GM12878 (cell line): ENCODE measurements around the gene PPM1J. TPM values are rescaled to one million over a fixed set of nuclear protein-coding genes. Genes with fewer than 3 reads are reported as not detected.

Experiments used
- ATAC-seq: fragments of 200-7000 bp; cut with Tn5 transposase; 3 replicates; pipeline ENCODE4 v1.9.1; 2020; ENCODE audit warnings: mild to moderate bottlenecking, moderate library complexity
- BruUV-seq: library from RNA; stranded (reverse); fragments of 400-500 nt; replicated peaks from 2 replicates; lab custom pipeline; 2021; lab: Mats Ljungman, UMichigan
- CTCF ChIA-PET: fragments of 300-600 bp; sonication (Branson Sonifier 250); formaldehyde crosslinking; extraction: SDS; loops from one replicate; lab custom pipeline; 2021; ENCODE audit warnings: inconsistent platforms; lab: Yijun Ruan, JAX
- POLR2A ChIA-PET: fragments of 350-600 bp; formaldehyde crosslinking; extraction: SDS; loops from one replicate; lab custom pipeline; 2021; ENCODE audit warnings: inconsistent platforms; lab: Charles Lee
- RAD21 ChIA-PET: fragments of 300-600 bp; sonication (Branson Sonifier 250); formaldehyde crosslinking; loops from one replicate; lab custom pipeline; 2023; ENCODE audit warnings: antibody characterized with exemption; ENCODE audit not compliant: unreplicated experiment; lab: Charles Lee
- SMC1A ChIA-PET: fragments of 300-600 bp; sonication (Branson Sonifier 250); formaldehyde crosslinking; loops from one replicate; lab custom pipeline; 2023; ENCODE audit not compliant: unreplicated experiment, uncharacterized antibody; lab: Charles Lee
- DNase-seq: peaks from one replicate; pipeline ENCODE4 v3.0.0-alpha.2; 2011; ENCODE audit warnings: low read depth, low spot score
- FAIRE-seq: peaks from 3 replicates; lab custom pipeline; 2011; peaks lifted over from hg19 to GRCh38; lab: Jason Lieb, UNC
- H2AFZ ChIP-seq: 2 replicates; pipeline ENCODE4 v1.6.0; 2011; ENCODE audit warnings: low read depth, low read length, control low read depth; ENCODE audit not compliant: control insufficient read depth
- H3K27ac ChIP-seq: 2 replicates; pipeline ENCODE4 v1.5.1; 2011; ENCODE audit warnings: control low read depth; ENCODE audit not compliant: control insufficient read depth, insufficient read depth
- H3K27me3 ChIP-seq, 2 experiments: replicated peaks in 1 of 2; 2 replicates each; pipeline versions ENCODE4 v1.6.0 to v1.6.1; 2011; ENCODE audit warnings: low read length in 1 of 2; ENCODE audit not compliant: control insufficient read depth in 2 of 2, insufficient read depth in 2 of 2
- H3K36me3 ChIP-seq, 2 experiments: 2 replicates each; pipeline ENCODE4 v1.5.1; 2011; ENCODE audit warnings: low read length in 1 of 2; ENCODE audit not compliant: control insufficient read depth in 2 of 2, insufficient read depth in 2 of 2
- H3K4me1 ChIP-seq: 2 replicates; pipeline ENCODE4 v1.6.1; 2011; ENCODE audit warnings: mild to moderate bottlenecking, low read length, moderate library complexity, mixed read lengths; ENCODE audit not compliant: control insufficient read depth, insufficient read depth
- H3K4me2 ChIP-seq: 2 replicates; pipeline ENCODE4 v1.6.0; 2011; ENCODE audit warnings: control low read depth; ENCODE audit not compliant: control insufficient read depth, insufficient read depth
- H3K4me3 ChIP-seq: fragments of 200-600 bp; sonication (generic); 2 replicates; pipeline ENCODE4 v1.5.1; 2016
- H3K79me2 ChIP-seq: 2 replicates; pipeline ENCODE4 v1.6.0; 2011; ENCODE audit warnings: low read length; ENCODE audit not compliant: control insufficient read depth, insufficient read depth
- H3K9ac ChIP-seq: 2 replicates; pipeline ENCODE4 v1.8.0; 2011; ENCODE audit warnings: low read length, control low read depth, mixed read lengths; ENCODE audit not compliant: control insufficient read depth, insufficient read depth
- H3K9me3 ChIP-seq: replicated peaks from 3 replicates; pipeline ENCODE4 v1.5.1; 2011; ENCODE audit warnings: mild to moderate bottlenecking, low read length; ENCODE audit not compliant: control insufficient read depth, insufficient read depth
- H4K20me1 ChIP-seq: 2 replicates; pipeline ENCODE4 v1.6.0; 2011; ENCODE audit not compliant: control insufficient read depth, insufficient read depth
- MEF2A ChIP-seq: IDR thresholded peaks from 2 replicates; pipeline ENCODE4 v1.6.1; 2011; ENCODE audit warnings: low read depth, mild to moderate bottlenecking, low read length, moderate library complexity; ENCODE audit not compliant: insufficient read depth
- WGBS: methylation state at CpG from one replicate; pipeline ENCODE4 v1.1.6; 2016; ENCODE audit warnings: low lambda C conversion rate; ENCODE audit not compliant: insufficient replicate concordance, insufficient coverage; ENCODE audit errors: missing lambda C conversion rate; 5-methylcytosine and 5-hydroxymethylcytosine counted together
- in situ Hi-C: fragments of 300-500 bp; cut with MboI; formaldehyde crosslinking; loops from 9 replicates; pipeline ENCODE4 v1.14.3; 2018; ENCODE audit warnings: mixed read lengths
- intact Hi-C: fragments of 100-400 bp; cut with micrococcal nuclease; formaldehyde crosslinking; loops from one replicate; pipeline ENCODE4 v1.14.2; 2022; ENCODE audit not compliant: unreplicated experiment
- polyA plus RNA-seq, 11 experiments: library from polyadenylated mRNA; depleted of rRNA in 4 of 11; unstranded in 6 of 11; stranded (reverse) in 5 of 11; fragments of >200 nt; fragmentation: Nextera tagmentation in 4 of 11; fragmentation: Illumina TruSeq in 1 of 11; extraction: Ambion mirVana in 4 of 11; extraction: Trizol in 1 of 11; gene quantifications; 1 replicate in 1 of 11; 2 replicates in 10 of 11; pipeline versions ENCODE4 v1.2.1 to v1.2.3, GENCODE V29; 2011 to 2016; ENCODE audit warnings: inconsistent platforms in 2 of 11, missing spikeins in 2 of 11, low read depth in 1 of 11
- total RNA-seq, 4 experiments: library from RNA; depleted of rRNA in 3 of 4; stranded (reverse); fragments of >200 nt in 3 of 4; fragmentation: Illumina TruSeq in 1 of 4; extraction: Trizol in 1 of 4; gene quantifications; 2 replicates each; pipeline versions ENCODE4 v1.2.1 to v1.2.3, GENCODE V29; 2013 to 2021
- TF ChIP-seq, protein P1 (sequence below): fragments of 450-650 bp; IDR thresholded peaks from 2 replicates; pipeline ENCODE4 v1.6.1; 2016; ENCODE audit warnings: mild to moderate bottlenecking, moderate library complexity, borderline replicate concordance

PPM1J gene
- total and polyA plus RNA-seq, 10 of the 15 experiments (the other 5 are each of a cell fraction or from before 2014, with no cell fraction given): 0.07 to 1.8 (median 0.59) TPM; not detected in 1

GRCh38 chr1:112731451-112731850 lies 16.3 kb upstream of the PPM1J start:
- no peak for ATAC-seq
- in situ Hi-C loops: no loop called here
- WGBS: 43% methylated on average over 1 of the region's 1 CpG
- Histone ChIP-seq H3K9ac (no peak overlapping the region), H3K27ac (no peak overlapping the region), H3K4me3 (no peak overlapping the region), H3K79me2 (no peaks in the 10 kb centered on the region), H3K4me1 (no peaks in the 10 kb centered on the region), H3K27me3 (no peaks in the 10 kb centered on the region), H3K36me3 (no peaks in the 10 kb centered on the region), H2AFZ (no peak overlapping the region), H4K20me1 (no peaks in the 10 kb centered on the region), H3K9me3 (no peaks in the 10 kb centered on the region), H3K4me2 (no peak overlapping the region)
- no peak for DNase-seq
- no peak for TF ChIP-seq MEF2A
- TF ChIP-seq, protein P1, sequence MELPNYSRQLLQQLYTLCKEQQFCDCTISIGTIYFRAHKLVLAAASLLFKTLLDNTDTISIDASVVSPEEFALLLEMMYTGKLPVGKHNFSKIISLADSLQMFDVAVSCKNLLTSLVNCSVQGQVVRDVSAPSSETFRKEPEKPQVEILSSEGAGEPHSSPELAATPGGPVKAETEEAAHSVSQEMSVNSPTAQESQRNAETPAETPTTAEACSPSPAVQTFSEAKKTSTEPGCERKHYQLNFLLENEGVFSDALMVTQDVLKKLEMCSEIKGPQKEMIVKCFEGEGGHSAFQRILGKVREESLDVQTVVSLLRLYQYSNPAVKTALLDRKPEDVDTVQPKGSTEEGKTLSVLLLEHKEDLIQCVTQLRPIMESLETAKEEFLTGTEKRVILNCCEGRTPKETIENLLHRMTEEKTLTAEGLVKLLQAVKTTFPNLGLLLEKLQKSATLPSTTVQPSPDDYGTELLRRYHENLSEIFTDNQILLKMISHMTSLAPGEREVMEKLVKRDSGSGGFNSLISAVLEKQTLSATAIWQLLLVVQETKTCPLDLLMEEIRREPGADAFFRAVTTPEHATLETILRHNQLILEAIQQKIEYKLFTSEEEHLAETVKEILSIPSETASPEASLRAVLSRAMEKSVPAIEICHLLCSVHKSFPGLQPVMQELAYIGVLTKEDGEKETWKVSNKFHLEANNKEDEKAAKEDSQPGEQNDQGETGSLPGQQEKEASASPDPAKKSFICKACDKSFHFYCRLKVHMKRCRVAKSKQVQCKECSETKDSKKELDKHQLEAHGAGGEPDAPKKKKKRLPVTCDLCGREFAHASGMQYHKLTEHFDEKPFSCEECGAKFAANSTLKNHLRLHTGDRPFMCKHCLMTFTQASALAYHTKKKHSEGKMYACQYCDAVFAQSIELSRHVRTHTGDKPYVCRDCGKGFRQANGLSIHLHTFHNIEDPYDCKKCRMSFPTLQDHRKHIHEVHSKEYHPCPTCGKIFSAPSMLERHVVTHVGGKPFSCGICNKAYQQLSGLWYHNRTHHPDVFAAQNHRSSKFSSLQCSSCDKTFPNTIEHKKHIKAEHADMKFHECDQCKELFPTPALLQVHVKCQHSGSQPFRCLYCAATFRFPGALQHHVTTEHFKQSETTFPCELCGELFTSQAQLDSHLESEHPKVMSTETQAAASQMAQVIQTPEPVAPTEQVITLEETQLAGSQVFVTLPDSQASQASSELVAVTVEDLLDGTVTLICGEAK: peak; percentile 59
- ChIA-PET POLR2A (no interaction called here), CTCF (interaction anchor here (2.3 to 2.6 kb wide), 3 partner anchors 11 to 72 kb away, joined by 7 to 17 read pairs (median 16); partner anchors contain the start of gene PPM1J), RAD21 (no interaction called here), SMC1A (interaction anchor here (1.0 to 1.8 kb wide), 2 partner anchors 14 to 318 kb away, joined by 4 read pairs; no protein-coding TSS in a partner anchor)
- FAIRE-seq: no peak
- no TSS peak for BruUV-seq
- intact Hi-C loops: no loop called here
